BE2C (cell line): ENCODE results near the gene TRPV5.
A peak's percentile ranks its signal among the peaks of the same experiment; 100 is the strongest.

Source experiments
- DNase-seq: peaks from one replicate; pipeline ENCODE4 v3.0.0-alpha.2; 2020
- H3K27me3 ChIP-seq: fragments of 250-450 bp; sonication (Bioruptor Pico); 2 replicates; pipeline ENCODE4 v1.5.1; 2020; ENCODE audit warnings: mild to moderate bottlenecking
- H3K36me3 ChIP-seq: fragments of 250-450 bp; sonication (Bioruptor Pico); 2 replicates; pipeline ENCODE4 v1.5.1; 2020; ENCODE audit warnings: mild to moderate bottlenecking
- H3K4me1 ChIP-seq: fragments of 250-450 bp; sonication (Bioruptor Pico); 2 replicates; pipeline ENCODE4 v1.5.1; 2020
- H3K4me3 ChIP-seq: 2 replicates; pipeline ENCODE4 v1.5.1; 2011; ENCODE audit warnings: low read depth, low read length
- H3K9me3 ChIP-seq: fragments of 250-450 bp; sonication (Bioruptor Pico); 2 replicates; pipeline ENCODE4 v1.5.1; 2020
- CTCF ChIP-seq: IDR thresholded peaks from 2 replicates; pipeline ENCODE4 v1.5.1; 2012; ENCODE audit warnings: mild to moderate bottlenecking, low read depth, low read length

The TRPV5 gene

GRCh38 chr7:142881586-142882337 lies 51.8 kb downstream of the TRPV5 start:
- Histone ChIP-seq H3K9me3 (no peaks in the 10 kb centered on the region), H3K4me1 (no peaks in the 10 kb centered on the region), H3K27me3 (no peaks in the 10 kb centered on the region), H3K4me3 (no peak overlapping the region), H3K36me3 (no peaks in the 10 kb centered on the region)
- no peak for DNase-seq
- no peak for TF ChIP-seq CTCF

- Histone ChIP-seq H3K4me3 (no peak overlapping the region), H3K9me3 (no peaks in the 10 kb centered on the region), H3K27me3 (no peaks in the 10 kb centered on the region), H3K36me3 (no peaks in the 10 kb centered on the region), H3K4me1 (no peaks in the 10 kb centered on the region)
- no peak for DNase-seq
- TF ChIP-seq CTCF = peak; percentile 62
These were observed 52.6 kb downstream of the TRPV5 start for GRCh38 chr7:142880876-142881505.

GRCh38 chr7:142879060-142879459 lies 54.5 kb downstream of the TRPV5 start:
- H3K9me3 ChIP-seq = no peaks in the 10 kb centered on the region
- TF ChIP-seq CTCF = no peak
- DNase-seq = no peak
- no peaks in the 10 kb centered on the region for H3K27me3 ChIP-seq
- H3K36me3 ChIP-seq = no peaks in the 10 kb centered on the region
- H3K4me1 ChIP-seq = no peaks in the 10 kb centered on the region
- no peak overlapping the region for H3K4me3 ChIP-seq

GRCh38 chr7:142878315-142878714 lies 55.2 kb downstream of the TRPV5 start:
- H3K27me3 ChIP-seq = no peaks in the 10 kb centered on the region
- no peaks in the 10 kb centered on the region for H3K36me3 ChIP-seq
- no peak for TF ChIP-seq CTCF
- H3K4me1 ChIP-seq = no peaks in the 10 kb centered on the region
- no peak for DNase-seq
- no peaks in the 10 kb centered on the region for H3K9me3 ChIP-seq
- no peak overlapping the region for H3K4me3 ChIP-seq

- Histone ChIP-seq H3K4me3 (no peak overlapping the region), H3K9me3 (no peaks in the 10 kb centered on the region), H3K27me3 (no peaks in the 10 kb centered on the region), H3K4me1 (no peaks in the 10 kb centered on the region), H3K36me3 (no peaks in the 10 kb centered on the region)
- DNase-seq = no peak
- TF ChIP-seq CTCF = no peak
These were observed 56.3 kb downstream of the TRPV5 start for GRCh38 chr7:142876991-142877910.
